GM23248 (cell line): ENCODE measurements around the gene PDE3A. TPM values are rescaled to one million over a fixed set of nuclear protein-coding genes. Genes with fewer than 3 reads are reported as not detected.

ENCODE experiments used
- DNase-seq: peaks from one replicate; pipeline ENCODE4 v3.0.0-alpha.2; 2015
- H2AFZ ChIP-seq: fragments of 200-600 bp; sonication (generic); 2 replicates; pipeline ENCODE4 v1.6.1; 2016; ENCODE audit warnings: antibody characterized with exemption
- H3F3A ChIP-seq: fragments of 200-600 bp; sonication (generic); 2 replicates; pipeline ENCODE4 v1.6.1; 2016; ENCODE audit warnings: mild to moderate bottlenecking, antibody characterized with exemption, mixed run types; ENCODE audit not compliant: insufficient read depth
- H3K27ac ChIP-seq: fragments of 200-600 bp; sonication (generic); 2 replicates; pipeline ENCODE4 v1.5.1; 2016; ENCODE audit warnings: mild to moderate bottlenecking
- H3K27me3 ChIP-seq: fragments of 200-600 bp; sonication (generic); replicated peaks from 2 replicates; pipeline ENCODE4 v1.6.1; 2016; ENCODE audit warnings: mild to moderate bottlenecking; ENCODE audit not compliant: insufficient read depth
- H3K36me3 ChIP-seq: fragments of 200-600 bp; sonication (generic); 2 replicates; pipeline ENCODE4 v1.6.1; 2016; ENCODE audit warnings: low read depth, mild to moderate bottlenecking
- H3K4me1 ChIP-seq: fragments of 200-600 bp; sonication (generic); 2 replicates; pipeline ENCODE4 v1.6.1; 2016; ENCODE audit warnings: mild to moderate bottlenecking; ENCODE audit not compliant: insufficient read depth
- H3K4me2 ChIP-seq: fragments of 200-600 bp; sonication (generic); one replicate; pipeline ENCODE4 v1.6.1; 2016; ENCODE audit warnings: mild to moderate bottlenecking; ENCODE audit not compliant: unreplicated experiment
- H3K4me3 ChIP-seq: fragments of 200-600 bp; sonication (generic); 2 replicates; pipeline ENCODE4 v1.5.1; 2016; ENCODE audit warnings: mild to moderate bottlenecking
- H3K79me2 ChIP-seq: fragments of 200-600 bp; sonication (generic); 2 replicates; pipeline ENCODE4 v1.6.1; 2016; ENCODE audit warnings: mild to moderate bottlenecking; ENCODE audit not compliant: insufficient read depth
- H3K9ac ChIP-seq: fragments of 200-600 bp; sonication (generic); 2 replicates; pipeline ENCODE4 v1.6.1; 2016; ENCODE audit warnings: mild to moderate bottlenecking
- H3K9me2 ChIP-seq: fragments of 200-600 bp; sonication (generic); 2 replicates; pipeline ENCODE4 v1.6.1; 2016; ENCODE audit warnings: mixed run types, mild to moderate bottlenecking, moderate library complexity; ENCODE audit not compliant: insufficient read depth
- H3K9me3 ChIP-seq: fragments of 200-600 bp; sonication (generic); one replicate; pipeline ENCODE4 v1.6.1; 2017; ENCODE audit warnings: low read depth
- H4K20me1 ChIP-seq: fragments of 200-600 bp; sonication (generic); 2 replicates; pipeline ENCODE4 v1.6.0; 2016; ENCODE audit not compliant: insufficient read depth
- EZH2 ChIP-seq: fragments of 200-600 bp; sonication (generic); IDR thresholded peaks from 2 replicates; pipeline ENCODE4 v1.6.1; 2018; ENCODE audit warnings: antibody characterized with exemption, mild to moderate bottlenecking; ENCODE audit not compliant: insufficient read depth, poor library complexity, severe bottlenecking
- EZH2phosphoT487 ChIP-seq: fragments of 200-600 bp; sonication (generic); IDR thresholded peaks from 2 replicates; pipeline ENCODE4 v1.6.1; 2018; ENCODE audit warnings: antibody characterized with exemption, moderate library complexity, mild to moderate bottlenecking, low read depth; ENCODE audit not compliant: insufficient read depth
- WGBS, 2 experiments: methylation state at CpG; one replicate each; pipeline ENCODE4 v1.1.6; 2015 to 2017; ENCODE audit warnings: low lambda C conversion rate in 2 of 2, low coverage in 1 of 2; ENCODE audit errors: missing lambda C conversion rate in 2 of 2; 5-methylcytosine and 5-hydroxymethylcytosine counted together
- in situ Hi-C: fragments of 300-500 bp; cut with MboI; formaldehyde crosslinking; loops from 2 replicates; pipeline ENCODE4 v1.15.0; 2020
- polyA plus RNA-seq: library from polyadenylated mRNA; unstranded; fragments of >200 nt; fragmentation: Nextera tagmentation; extraction: Ambion mirVana; gene quantifications from 2 replicates; pipeline ENCODE4 v1.2.1, GENCODE V29; 2016
- total RNA-seq: library from RNA; depleted of rRNA; stranded (reverse); fragments of >200 nt; shearing (Covaris generic); gene quantifications from 2 replicates; pipeline ENCODE4 v1.2.3, GENCODE V29; 2014

Gene PDE3A
- total and polyA plus RNA-seq, 2 experiments from 2014 or later, result 0.11 to 0.43 TPM

DNA sequence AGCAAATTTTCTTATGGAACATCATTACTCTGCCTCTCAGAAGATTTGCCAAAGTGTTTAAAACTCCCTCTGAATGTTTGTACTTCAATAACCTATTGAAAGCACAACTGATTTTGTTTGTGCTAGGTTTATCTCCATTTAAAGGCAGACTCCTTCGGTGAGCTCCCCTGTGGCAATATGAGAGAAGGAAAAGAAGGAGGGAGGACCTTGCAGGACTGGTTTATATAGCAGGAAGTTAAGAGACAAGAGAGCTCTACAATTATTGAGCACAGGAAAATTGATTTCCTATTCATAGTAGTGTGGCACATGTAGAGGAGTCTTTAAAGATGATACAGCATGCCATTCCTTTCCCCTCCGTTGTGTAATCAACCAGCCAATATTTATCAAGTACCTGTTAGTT, 75.5 kb downstream of the PDE3A start:
- Histone ChIP-seq H3K4me3 (no peak overlapping the region), H3K36me3 (no peaks in the 10 kb centered on the region), H3K79me2 (no peaks in the 10 kb centered on the region), H3K9me3 (no peaks in the 10 kb centered on the region), H3K9me2 (no peaks in the 10 kb centered on the region), H3K9ac (no peak overlapping the region), H3K27ac (no peak overlapping the region), H4K20me1 (no peaks in the 10 kb centered on the region), H3K4me1 (no peaks in the 10 kb centered on the region), H2AFZ (no peak overlapping the region), H3F3A (no peaks in the 10 kb centered on the region), H3K4me2 (no peak overlapping the region), H3K27me3 (no peaks in the 10 kb centered on the region)
- WGBS, 2 experiments, result 55 to 61% methylated on average over 2 of the region's 2 CpGs
- TF ChIP-seq EZH2phosphoT487, result no peak
- TF ChIP-seq EZH2, result no peak
- DNase-seq, result no peak
- in situ Hi-C loops, result no loop called here

DNA sequence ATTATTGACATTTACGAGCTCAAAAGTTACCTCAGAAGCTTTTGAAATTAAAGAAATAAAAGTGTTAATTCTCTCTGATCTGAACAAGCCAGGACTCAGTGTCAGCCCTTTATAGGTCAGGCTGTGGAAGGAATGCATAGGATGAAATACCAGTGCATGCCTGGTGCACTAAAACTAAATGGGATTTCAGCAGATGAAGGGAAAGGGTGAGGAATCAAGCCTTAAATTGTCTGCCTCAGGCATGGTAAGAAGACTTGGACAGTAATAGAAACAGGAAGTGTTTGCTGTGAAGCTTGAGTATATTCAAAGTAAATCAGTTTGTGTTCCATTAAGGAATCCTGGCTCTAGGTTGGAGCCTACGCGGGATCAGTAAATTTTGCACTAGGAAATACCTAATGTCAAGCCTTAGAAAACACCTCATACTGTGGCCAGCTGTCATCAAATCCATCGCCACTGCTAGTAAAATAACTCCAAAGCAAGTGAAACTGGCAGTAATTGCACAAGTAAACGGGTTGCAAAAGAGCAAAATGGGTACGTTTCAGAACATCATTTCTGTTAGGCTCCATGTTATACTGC, 76.3 kb downstream of the PDE3A start:
- in situ Hi-C loops, result no loop called here
- DNase-seq, result no peak
- Histone ChIP-seq H3K27ac (no peak overlapping the region), H4K20me1 (no peaks in the 10 kb centered on the region), H3K4me2 (no peak overlapping the region), H3K9ac (no peak overlapping the region), H3K27me3 (no peaks in the 10 kb centered on the region), H3K9me2 (no peaks in the 10 kb centered on the region), H2AFZ (no peak overlapping the region), H3K9me3 (no peaks in the 10 kb centered on the region), H3F3A (no peaks in the 10 kb centered on the region), H3K36me3 (no peaks in the 10 kb centered on the region), H3K4me3 (no peak overlapping the region), H3K79me2 (no peaks in the 10 kb centered on the region), H3K4me1 (no peaks in the 10 kb centered on the region)
- WGBS, 2 experiments, result 76 to 84% methylated on average over 6 of the region's 6 CpGs
- TF ChIP-seq EZH2phosphoT487 (no peak), EZH2 (no peak)

DNA sequence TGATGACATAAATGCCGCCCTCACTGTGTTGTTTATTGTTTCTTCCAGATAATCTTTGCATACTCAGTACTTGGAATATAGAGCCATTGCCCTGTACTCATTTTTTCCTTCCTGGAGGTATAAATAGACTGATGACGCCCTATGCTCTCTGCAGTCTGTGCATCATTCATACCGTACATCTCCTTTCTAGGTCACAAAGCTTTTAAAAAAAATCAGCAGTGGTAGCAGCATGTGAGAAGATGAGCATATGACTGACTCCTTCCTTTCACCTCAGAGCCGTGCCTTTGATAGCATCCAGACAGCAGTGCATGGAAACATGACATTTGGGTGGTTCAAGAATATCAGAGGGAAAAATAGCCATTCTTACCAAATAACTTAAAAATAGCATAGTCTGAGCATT, 77.3 kb downstream of the PDE3A start:
- in situ Hi-C loops, result no loop called here
- 74 to 78% methylated on average over 4 of the region's 4 CpGs for WGBS, 2 experiments
- no peaks in the 10 kb centered on the region for H3K79me2 ChIP-seq
- no peak overlapping the region for H3K27ac ChIP-seq
- DNase-seq, result no peak
- no peaks in the 10 kb centered on the region for H3K27me3 ChIP-seq
- no peaks in the 10 kb centered on the region for H3K9me2 ChIP-seq
- H2AFZ ChIP-seq, result no peak overlapping the region
- no peaks in the 10 kb centered on the region for H3K36me3 ChIP-seq
- H3K4me2 ChIP-seq, result no peak overlapping the region
- H4K20me1 ChIP-seq, result no peaks in the 10 kb centered on the region
- no peaks in the 10 kb centered on the region for H3K9me3 ChIP-seq
- TF ChIP-seq EZH2phosphoT487 (no peak), EZH2 (no peak)
- no peaks in the 10 kb centered on the region for H3K4me1 ChIP-seq
- no peaks in the 10 kb centered on the region for H3F3A ChIP-seq
- H3K9ac ChIP-seq, result no peak overlapping the region
- H3K4me3 ChIP-seq, result no peak overlapping the region

DNA sequence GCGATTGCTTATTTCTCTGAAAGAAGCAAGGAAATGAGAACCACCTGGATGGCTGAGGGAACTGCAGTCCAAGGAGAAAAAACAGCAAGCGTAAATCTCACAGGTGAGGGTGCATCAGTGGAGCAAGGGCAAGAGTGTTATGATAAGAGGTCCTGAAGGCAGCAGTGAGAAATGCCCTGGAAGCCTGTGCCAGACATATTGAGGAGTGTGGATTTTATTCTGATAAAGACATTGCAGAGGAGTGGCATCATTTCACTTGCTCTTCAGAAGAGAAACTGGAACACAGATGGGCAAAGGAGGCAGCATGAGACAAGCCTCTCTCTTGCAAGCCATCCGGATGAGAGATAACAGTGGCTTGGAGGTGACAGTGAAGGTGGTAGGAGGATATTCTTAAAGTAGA, 78.5 kb downstream of the PDE3A start:
- no peaks in the 10 kb centered on the region for H3K36me3 ChIP-seq
- TF ChIP-seq EZH2phosphoT487 (no peak), EZH2 (no peak)
- WGBS, 2 experiments, result 71 to 77% methylated on average over 3 of the region's 3 CpGs
- H3K4me2 ChIP-seq, result no peak overlapping the region
- no peaks in the 10 kb centered on the region for H3K27me3 ChIP-seq
- H3K79me2 ChIP-seq, result no peaks in the 10 kb centered on the region
- H3K9me3 ChIP-seq, result no peaks in the 10 kb centered on the region
- no peak overlapping the region for H3K4me3 ChIP-seq
- H3K9ac ChIP-seq, result no peak overlapping the region
- no peaks in the 10 kb centered on the region for H3K9me2 ChIP-seq
- no peak overlapping the region for H2AFZ ChIP-seq
- in situ Hi-C loops, result no loop called here
- no peak overlapping the region for H3K27ac ChIP-seq
- no peaks in the 10 kb centered on the region for H4K20me1 ChIP-seq
- 0 out of 2 replicates have a peak, but pooled peaks cover 6% of the 10 kb centered on the region for H3K4me1 ChIP-seq
- DNase-seq, result no peak
- H3F3A ChIP-seq, result no peaks in the 10 kb centered on the region

DNA sequence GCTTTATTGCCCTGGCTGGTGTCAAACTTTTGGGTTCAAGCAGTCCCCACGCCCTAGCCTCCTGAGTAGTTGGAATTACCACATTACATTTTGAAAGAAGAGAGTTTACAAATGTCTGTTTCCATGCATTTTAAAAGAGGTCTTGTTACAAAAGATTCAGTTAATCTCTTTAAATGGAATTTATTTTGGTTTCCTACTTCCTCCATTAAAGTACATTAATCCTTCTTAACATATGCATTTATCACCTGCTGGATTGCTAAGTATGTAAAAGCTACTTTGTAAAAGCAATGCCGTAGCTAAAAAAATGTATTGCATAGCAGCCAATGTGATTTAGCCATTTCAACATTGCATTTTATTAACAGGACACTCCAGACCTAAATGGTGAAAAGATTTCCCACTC, 80.4 kb downstream of the PDE3A start:
- WGBS, 2 experiments, result 62 to 66% methylated on average over 2 of the region's 2 CpGs
- Histone ChIP-seq H3K4me2 (no peak overlapping the region), H2AFZ (no peak overlapping the region), H3K27me3 (no peaks in the 10 kb centered on the region), H3K4me3 (no peak overlapping the region), H4K20me1 (no peaks in the 10 kb centered on the region), H3K9me3 (no peaks in the 10 kb centered on the region), H3F3A (no peaks in the 10 kb centered on the region), H3K9me2 (no peaks in the 10 kb centered on the region), H3K9ac (no peak overlapping the region), H3K36me3 (no peaks in the 10 kb centered on the region), H3K27ac (no peak overlapping the region), H3K79me2 (no peaks in the 10 kb centered on the region), H3K4me1 (0 out of 2 replicates have a peak, but pooled peaks cover 6% of the 10 kb centered on the region)
- in situ Hi-C loops, result no loop called here
- DNase-seq, result no peak
- TF ChIP-seq EZH2phosphoT487 (no peak), EZH2 (no peak)
